PFSK-1 (cell line): ENCODE results near the gene TRAP1.

ENCODE experiments used
- FOXP2 ChIP-seq: optimal IDR thresholded peaks from 2 replicates; pipeline ENCODE3; 2011; ENCODE audit warnings: borderline replicate concordance, control low read depth, inconsistent platforms; ENCODE audit not compliant: insufficient read depth; ENCODE audit errors: extremely low read length, extremely low read depth
- POLR2AphosphoS5 ChIP-seq: IDR thresholded peaks from 2 replicates; pipeline ENCODE4 v1.6.1; 2012; ENCODE audit warnings: low read depth, mild to moderate bottlenecking, control low read depth, low read length, moderate library complexity
- REST ChIP-seq, 2 experiments: IDR thresholded peaks; 2 replicates each; pipeline versions ENCODE4 v1.6.1 to v1.8.0; 2011 to 2012; ENCODE audit warnings: low read depth in 2 of 2, low read length in 2 of 2, control low read depth in 1 of 2, inconsistent platforms in 1 of 2, mild to moderate bottlenecking in 1 of 2, moderate library complexity in 1 of 2; ENCODE audit not compliant: insufficient read depth in 1 of 2
- SIN3A ChIP-seq: IDR thresholded peaks from 2 replicates; pipeline ENCODE4 v1.6.1; 2012; ENCODE audit warnings: mild to moderate bottlenecking, low read length, moderate library complexity, borderline replicate concordance; ENCODE audit not compliant: insufficient read depth
- TAF1 ChIP-seq: IDR thresholded peaks from 2 replicates; pipeline ENCODE4 v1.6.1; 2012; ENCODE audit warnings: low read length, control low read depth, borderline replicate concordance; ENCODE audit not compliant: insufficient read depth

GRCh38 chr16:3656491-3657468, 60.5 kb downstream of the TRAP1 start:
- TF ChIP-seq SIN3A (no peak), TAF1 (no peak), POLR2AphosphoS5 (no peak), FOXP2 (no peak), REST (IDR thresholded peaks at IDR 0.05; ENCODE audit: insufficient read depth in 1 of 2, low read depth in 2 of 2, low read length in 2 of 2) (no peak)
